Embryonic facial prominence (tissue), 1 donor: Measurements from ENCODE around the gene GALNT17.

Experiments used
- DNase-seq: peaks from one replicate; pipeline ENCODE4 v3.0.0-alpha.2; 2016; ENCODE audit errors: extremely low spot score

GALNT17 gene

DNA sequence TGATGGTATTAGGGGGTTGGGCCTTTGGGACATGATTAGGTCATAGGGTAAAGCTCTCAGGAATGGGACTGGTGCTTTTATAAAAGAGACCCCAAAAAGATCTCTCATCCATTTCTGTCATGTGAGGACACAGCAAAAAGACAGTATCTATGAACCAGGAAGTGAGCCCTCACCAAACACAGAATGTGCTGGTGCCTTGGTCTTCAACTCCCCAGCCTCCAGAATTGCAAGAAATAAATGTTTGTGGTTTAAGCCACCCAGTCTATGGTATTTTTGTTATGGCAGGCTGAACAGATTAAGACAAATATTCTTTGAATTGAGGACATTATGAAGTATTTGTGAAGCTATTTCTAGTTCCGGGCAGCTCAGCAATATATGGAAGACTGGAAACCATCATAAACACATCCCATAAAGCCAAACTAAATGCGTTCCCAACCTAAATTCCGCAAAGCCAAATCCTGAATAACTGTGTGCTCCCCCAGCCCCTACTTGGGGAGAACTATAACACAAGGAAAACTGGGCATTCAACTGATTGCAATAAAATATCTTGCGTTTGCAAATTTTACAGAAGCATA lies 153.7 kb downstream of the GALNT17 start:
- no peak for DNase-seq

DNA sequence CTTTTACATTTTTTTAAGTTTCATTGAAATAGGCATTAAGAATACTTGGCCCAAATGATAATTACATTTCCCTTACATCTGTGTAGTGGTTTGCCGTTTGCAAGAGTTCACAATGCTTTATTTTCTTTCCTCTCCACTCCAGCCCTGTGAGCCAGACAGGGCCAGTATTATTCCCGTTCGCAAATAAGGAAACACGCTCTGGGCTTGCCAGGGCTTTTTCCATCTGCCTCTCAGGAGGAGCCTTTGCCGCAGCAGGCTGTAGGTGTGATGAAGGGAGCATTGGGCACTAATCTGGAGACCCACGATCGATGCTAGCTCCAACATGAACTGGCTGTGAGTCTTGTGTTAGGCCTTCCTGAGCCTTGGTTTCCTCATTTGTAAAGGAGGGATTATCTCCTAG lies 154.4 kb downstream of the GALNT17 start:
- DNase-seq, result no peak

DNA sequence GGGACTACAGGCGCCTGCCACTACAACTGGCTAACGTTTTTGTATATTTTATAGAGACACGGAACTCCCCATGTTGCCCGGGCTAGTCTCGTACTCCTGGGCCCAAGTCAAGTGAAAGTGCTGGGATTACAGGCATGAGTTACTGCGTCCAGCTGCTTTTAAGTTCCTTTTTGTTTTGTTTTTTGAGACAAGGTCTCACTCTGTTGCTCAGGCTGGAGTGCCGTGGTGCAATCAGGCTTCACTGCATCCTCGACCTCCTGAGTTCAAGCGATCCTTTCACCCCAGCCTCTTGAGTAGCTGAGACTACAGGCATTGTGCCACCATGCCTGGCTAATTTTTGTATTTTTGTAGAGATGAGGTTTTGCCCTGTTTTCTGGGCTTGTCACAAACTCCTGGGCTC lies 155.0 kb downstream of the GALNT17 start:
- no peak for DNase-seq

DNA sequence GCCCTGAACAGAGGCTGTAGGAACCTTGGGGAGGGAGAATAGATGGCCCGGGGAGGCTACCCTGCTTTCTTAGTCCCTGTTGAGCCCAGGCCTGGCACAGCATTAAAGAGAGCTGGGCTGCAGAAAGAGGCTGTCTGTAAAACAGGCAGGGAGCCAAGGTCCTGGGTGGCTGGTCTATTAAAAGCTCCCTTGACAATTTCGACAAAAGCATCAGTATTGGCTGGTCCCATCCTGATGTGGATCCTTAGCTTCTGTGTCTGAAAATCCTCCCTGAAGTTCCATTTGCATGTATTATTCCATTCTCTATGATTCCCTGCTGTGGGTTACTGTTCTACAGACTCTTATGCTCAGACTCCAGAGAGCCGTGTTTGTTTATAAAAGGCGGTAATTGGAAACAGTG lies 158.5 kb downstream of the GALNT17 start:
- DNase-seq, result no peak

DNA sequence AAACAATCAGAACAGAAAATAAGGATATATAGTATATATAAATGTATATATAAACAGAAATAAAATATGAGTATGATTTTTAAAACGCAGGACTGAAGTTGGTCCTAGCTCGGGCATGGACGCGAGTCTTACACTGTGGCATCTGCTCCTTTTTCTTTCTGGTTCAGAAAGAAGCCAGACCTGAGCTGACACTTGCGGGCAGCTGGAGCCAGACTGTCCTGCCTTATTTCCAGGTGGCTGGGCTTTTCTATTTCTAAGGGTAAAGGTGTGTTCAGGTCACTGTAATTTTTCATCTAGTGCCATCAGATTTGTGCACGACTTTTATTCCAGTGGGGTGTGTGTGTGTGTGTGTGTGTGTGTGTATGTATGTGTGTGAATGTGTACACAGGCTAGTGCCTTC lies 166.4 kb downstream of the GALNT17 start:
- no peak for DNase-seq

DNA sequence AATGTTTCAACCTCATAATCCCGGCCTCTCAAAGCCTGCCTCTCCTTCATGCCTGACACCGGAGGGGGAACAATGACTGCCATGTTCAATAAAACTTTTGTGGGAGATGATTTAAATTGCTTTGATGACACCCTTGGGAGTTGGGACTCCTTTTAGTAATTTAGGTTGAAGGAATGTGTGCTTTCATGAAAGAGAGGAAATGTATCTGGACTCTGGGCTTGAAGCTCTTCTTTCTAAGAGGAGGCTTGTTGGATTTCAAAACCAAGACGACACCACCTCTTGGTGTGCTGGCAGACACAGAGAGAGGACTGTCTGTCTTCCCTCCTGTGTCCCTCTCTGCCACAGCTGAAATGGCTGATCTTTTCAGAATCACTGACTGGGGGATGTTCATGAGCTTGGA lies 168.1 kb downstream of the GALNT17 start:
- no peak for DNase-seq

DNA sequence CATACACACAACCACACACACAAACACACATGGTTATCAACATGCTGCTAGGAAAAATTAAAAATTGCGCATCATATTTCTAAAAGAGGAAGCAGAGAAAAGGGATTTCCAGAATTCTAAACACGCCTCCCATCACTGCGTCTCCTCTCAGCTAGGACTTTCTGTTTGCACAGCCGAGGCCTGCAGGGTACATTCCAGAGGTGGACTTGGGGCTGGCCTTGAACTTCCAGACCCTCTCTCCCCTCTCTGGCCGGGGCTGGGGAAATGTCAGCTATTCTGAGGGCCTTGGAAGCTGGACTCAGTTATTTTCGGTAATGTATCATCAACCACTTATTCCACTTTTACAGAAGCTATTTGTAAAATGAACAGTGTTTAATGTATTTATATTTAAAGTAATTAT lies 168.7 kb downstream of the GALNT17 start:
- no peak for DNase-seq

DNA sequence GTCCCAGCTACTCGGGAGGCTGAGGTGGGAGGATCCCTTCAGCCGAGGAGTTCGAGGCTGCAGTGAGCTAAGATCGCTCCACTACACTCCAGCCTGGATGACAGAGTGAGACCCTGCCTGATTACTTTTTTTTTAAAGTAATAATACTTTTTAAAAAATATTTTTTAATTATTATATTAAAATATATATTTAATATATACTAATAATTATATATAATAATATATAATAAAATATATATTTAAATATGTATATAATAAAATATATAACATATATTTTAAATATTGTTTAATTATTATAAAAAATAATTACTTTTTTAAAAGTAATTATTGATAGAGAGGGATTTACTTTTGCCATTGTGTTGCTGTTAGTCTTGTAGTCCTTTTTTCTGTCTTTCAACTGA lies 169.2 kb downstream of the GALNT17 start:
- no peak for DNase-seq

DNA sequence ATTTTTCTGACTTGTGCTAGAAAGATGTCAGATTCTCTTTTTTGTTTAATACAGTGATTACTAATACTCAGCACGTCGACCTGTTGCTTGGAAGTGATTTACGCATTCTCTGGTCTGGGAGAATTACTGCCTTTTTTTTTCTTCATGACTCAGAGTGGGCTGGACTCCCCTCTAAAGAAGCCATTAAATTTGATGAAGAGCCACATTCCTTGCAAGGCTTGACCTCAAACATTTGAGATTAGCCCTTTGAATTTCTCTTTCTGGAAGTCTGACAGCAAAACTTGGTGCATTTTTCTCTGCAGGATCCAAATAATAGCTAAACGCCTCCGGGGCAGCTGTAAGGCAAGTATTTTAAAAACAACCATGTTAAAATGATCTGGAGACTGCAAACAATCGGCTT lies 171.6 kb downstream of the GALNT17 start:
- DNase-seq, result no peak

DNA sequence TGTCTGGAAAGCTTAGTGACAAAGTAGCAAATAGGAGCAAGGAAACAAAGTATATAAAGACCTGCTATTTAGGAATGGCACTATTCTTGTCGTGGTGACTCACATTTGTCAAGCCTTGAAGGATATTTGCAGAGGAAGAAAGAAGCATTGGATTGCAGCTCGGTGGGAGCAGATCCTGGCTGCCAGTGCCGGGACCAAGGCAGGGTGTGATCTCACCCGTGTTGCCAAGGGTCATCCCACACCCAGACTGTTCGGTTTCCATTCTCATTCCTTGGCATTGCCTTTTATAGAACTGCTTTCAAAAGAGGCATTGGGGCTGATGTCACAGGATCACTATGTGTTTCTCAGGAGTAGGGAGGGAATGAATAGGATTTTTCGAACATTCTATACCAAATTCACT lies 176.2 kb downstream of the GALNT17 start:
- no peak for DNase-seq

DNA sequence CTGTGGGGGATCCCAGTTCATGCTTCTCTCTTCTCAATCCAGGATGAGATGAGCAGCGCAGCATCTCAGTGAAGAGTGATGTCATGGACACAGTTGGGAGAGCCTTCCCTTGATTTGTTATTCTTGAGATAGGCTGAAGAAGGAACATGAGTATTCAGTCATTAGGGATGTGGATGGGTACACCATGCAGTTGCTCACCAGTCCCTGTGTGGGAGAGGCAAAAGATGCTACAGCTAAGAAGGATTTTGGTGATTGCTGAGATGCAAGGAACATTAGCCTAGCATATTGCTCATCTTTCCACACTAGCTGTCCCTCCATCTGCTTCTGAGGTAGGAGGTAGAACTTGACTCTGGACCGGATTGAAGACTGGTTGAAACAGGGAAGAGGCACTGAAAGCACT lies 179.6 kb downstream of the GALNT17 start:
- DNase-seq, result no peak

DNA sequence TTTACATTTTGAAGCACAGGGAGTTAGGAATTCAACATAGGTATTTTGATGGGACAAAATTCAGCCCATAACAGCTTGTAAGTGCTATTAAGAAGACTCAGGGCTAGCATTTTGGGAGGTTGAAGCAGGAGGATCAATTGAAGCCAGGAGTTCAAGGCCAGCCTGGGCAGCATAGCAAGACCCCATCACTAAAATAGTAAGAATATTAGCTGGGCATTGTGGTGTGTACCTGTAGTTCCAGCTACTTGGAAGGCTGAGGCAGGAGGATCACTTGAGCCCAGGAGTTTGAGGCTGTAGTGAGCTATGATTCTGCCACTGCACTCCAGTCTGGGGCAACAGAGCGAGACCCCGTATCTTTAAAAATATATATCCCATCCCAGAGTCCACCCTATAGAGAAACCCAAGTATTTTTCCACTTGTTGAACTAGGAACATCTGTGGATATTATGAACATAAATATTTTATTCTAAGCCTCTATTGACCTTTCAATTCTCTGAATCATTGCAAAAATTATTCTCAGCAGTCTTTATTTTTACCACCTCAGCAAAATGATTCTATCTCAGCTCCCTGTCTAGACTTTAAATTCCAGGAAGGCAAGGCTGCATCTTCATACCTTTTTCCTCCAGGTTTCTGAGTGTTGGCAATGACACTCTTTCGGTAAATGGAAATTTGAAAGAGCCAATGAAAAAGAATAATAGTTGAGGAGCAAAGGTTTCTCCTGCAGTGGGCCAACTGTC lies 181.0 kb downstream of the GALNT17 start:
- DNase-seq, result no peak

DNA sequence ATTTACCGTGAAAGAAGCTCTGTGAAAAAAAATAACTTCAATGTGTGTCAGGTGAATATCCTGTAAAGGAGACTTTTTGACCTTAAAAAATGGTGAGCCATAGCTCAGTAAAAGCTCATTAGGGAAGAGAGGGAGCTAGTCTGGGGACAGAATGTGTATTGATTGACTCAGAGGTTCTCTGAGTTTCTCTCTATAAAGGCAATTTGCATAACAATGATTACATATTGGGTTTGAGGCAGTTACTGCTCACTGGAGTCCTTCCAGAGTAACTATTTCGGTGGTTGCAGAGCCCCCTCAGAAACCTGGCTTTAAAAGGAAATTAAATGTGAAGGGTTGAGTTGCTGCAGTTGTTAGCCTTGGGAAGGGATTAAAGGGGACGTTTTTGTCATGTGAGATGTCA lies 181.6 kb downstream of the GALNT17 start:
- DNase-seq, result no peak

DNA sequence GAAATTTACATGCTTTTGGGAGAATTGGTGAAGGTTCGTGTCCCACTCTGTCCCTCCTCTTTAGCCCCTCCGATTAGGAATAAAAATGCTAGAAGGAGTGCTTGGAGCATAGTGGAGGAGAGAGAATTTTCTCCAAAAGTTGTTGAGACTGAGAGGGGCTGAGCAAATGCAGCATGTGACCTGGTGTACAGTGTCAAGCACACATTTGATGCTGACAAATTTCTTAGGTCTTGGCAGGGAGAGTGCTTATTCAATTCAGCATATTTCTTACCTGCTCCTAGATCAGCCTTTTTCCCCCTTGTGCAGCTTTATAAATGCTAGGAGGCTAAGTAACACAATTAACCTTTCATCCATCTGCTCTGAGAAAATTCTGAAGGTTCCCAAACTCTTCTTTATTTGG lies 189.0 kb downstream of the GALNT17 start:
- DNase-seq, result no peak

DNA sequence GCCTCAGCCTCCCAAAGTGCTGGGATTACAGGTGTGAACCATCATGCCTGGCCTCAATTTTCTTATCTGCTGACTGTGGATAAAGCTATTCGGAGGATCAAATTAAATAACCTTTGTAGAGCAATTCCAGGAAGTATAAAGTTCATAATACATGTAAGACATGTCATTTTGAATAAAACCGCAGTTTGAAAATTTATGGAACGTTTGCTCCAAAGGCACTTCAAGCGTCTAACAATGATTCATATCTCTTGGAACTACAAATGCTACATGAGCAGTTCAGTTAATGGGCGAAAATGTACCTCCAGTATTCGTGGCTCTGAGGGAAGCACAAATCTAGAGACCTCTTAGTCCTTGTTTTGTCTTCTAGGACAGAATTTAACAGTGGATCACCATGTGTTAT lies 190.3 kb downstream of the GALNT17 start:
- DNase-seq, result no peak

DNA sequence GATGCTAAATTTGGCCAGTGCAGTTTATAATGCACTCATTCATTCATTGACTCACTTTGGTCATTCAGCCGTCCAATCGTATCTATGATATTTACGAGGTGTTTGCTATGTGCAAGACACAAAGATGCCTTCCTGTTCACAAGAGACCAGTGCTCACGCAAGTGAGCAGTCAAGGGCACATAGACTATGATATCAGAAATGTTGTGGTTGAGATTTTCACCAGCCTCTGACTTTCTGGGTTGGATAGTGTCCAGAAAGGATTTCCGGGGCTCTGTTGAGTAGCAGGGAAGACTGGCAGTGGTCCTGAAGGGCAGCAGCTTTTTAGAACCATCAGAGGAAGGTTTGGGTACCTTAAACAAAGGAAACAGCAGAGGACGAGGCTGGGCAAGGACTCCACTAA lies 191.8 kb downstream of the GALNT17 start:
- DNase-seq, result no peak

DNA sequence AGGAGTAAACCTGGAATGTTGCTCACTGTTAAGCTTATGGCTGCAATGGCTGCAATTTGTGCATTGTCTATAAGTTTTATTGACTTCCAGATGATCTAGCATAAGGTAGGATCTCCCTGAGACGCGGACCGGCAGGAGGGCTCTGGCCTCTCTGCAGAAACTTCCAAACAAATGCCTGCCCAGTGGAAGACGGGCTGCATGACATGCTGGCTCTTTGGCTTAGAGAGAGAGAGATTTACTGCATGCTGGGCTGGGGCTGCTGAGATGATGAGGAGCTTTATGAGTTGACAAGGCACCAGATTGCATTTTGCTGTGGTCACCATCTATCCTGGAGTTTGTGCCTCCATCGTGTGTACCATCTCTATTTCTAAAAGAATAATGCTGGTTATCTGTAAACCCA lies 193.2 kb downstream of the GALNT17 start:
- DNase-seq, result no peak

DNA sequence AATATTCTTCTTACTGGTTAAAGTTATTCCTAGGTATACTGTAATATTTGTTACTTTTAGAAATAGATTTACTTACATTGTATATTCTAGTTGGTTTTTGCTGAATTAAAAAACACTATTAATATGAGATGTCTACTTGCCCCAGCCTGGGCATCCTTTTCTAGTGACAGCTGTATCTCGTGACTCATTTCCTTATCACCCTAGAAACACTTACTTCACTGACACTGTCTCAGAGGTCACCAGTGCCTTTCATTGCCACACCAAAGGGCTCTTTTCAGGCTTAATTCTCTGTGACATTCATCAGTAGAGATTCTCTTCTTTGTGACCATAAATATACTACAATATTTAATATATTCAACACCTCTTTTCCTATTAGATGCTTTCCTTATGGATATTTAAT lies 194.7 kb downstream of the GALNT17 start:
- no peak for DNase-seq

DNA sequence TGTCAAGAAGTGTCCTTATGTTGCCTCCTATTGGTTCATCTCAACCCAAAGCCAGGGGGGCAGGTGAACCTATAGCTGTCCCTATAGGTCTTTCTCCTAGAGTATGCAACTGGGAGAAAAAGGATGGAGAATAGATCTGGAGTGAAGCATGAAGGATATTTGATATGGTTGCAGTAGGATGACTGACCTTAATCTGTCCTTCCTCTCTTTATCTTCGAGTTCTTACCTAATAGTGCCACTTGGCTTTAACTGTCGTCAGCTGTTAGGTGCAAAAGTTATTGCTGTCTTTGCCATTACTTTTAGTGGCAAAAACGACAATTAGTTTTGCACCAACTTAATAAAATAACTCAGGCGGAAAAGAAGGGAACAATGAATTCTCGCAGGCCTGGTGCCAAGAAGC lies 196.0 kb downstream of the GALNT17 start:
- DNase-seq, result no peak

DNA sequence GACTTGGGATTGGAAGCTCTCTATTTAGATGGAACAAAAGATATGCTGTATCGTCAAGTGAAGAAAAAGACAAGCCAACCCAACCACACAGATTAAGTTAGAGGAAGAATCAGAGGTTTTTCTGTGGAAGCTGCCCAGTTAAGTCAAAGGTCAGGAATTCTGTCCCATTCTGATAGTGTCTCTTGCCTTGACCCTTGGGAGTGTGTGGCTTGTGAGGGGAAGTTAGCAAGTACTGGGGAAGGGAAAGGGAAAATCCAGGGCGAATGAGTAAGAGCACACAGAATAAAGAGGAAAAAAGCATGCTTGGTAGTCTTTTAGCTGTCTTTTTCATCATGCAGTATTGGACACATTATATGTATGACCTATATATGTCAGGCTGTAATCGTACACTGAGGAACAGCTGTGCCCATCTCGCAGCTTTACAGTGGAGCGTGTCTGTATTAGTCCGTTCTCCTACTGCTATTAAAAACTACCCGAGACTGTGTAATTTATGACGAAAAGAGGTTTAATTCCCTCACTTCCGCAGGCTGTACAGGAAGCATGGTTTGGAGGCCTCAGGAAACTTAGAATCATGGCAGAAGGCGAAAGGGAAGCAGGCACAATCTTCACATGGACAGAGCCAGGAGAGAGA lies 197.2 kb downstream of the GALNT17 start:
- no peak for DNase-seq

DNA sequence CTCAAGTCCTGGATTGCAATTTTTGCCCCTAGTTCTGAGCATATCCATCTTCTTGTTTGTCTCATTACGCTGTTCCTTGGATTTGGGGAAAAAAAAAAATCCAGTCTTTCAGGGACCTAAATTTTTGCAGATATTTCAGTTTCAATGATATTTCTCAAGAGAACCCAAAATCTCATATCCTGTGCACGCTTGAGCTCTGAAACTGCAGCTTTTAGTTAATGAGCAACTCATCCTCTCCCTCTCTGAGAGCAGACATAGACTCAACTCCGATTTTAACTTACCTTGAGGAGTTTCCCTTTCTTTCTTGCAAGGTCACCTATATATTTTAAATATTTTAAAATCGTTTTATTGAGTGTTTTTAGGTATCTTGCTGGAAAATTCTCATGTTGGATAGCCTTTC lies 200.3 kb downstream of the GALNT17 start:
- no peak for DNase-seq

DNA sequence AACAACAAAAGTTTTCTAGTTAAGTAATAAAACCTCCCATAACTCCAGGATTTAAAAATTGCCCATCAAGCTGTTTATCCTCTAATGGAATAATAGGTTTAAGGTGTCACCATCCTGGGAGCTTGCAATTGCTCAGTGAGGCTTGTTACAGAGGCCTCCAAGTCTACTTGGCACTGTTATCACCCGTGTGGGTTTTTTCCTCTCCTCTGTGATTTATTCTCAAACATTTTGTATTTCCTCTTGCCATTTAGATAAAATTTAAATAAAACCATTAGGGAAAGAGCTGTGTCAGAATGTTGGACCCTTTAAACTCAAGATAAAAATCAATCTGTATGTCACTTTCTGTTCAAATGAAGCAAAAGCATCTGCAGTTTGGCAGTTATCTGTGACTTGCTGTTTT lies 202.6 kb downstream of the GALNT17 start:
- DNase-seq, result no peak

DNA sequence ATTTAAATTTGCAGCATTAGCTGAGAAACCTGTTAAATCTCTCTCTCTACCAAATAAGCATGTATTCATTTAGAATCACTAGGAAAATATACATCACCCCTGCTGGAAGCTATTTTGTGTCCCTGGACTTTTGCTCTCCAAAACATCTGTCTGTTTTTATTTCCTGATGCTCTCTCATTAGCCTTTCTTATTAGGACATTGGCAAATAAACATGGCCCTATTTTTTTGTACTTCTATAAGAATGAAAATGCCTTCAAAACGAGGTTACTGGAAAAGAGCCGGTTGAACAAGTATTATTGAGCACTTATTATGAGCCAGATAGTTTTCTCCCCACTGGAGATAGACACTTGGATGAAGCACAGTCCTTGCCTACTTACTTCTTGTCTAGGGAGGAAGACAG lies 206.9 kb downstream of the GALNT17 start:
- DNase-seq, result no peak

DNA sequence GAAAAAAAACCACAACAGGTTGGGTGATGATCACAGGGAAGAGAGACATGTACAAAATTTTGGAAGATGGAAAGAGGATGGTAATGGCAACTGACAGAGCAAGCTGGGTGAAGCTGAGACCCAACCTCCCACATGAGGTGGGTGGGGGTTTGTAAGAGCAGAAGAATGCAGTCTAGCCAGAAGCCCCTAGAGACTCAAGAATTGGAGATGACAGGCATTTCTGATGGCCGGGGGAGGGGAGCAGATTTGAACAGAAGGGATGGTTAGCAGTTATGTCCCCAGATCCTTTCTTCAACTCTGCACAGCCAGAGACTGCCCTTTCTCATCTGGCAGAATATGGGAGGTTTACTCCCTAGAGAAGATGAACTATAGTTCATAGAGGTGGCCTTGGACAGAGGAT lies 208.0 kb downstream of the GALNT17 start:
- DNase-seq, result no peak
